Lower leg skin (tissue), 3 donors: ENCODE data around the gene VPS13D.

Experiments used
- CTCF ChIP-seq, 3 donors: fragments of 450-650 bp; IDR thresholded peaks; one replicate each; pipeline ENCODE4 v1.5.1; 2016; ENCODE audit warnings: antibody characterized with exemption in 3 of 3, mild to moderate bottlenecking in 3 of 3, moderate library complexity in 2 of 3
- POLR2A ChIP-seq, 2 donors: fragments of 450-650 bp; IDR thresholded peaks; one replicate each; pipeline ENCODE4 v1.6.1; 2016 to 2017; ENCODE audit warnings: antibody characterized with exemption in 2 of 2, mild to moderate bottlenecking in 1 of 2, moderate library complexity in 1 of 2

DNA sequence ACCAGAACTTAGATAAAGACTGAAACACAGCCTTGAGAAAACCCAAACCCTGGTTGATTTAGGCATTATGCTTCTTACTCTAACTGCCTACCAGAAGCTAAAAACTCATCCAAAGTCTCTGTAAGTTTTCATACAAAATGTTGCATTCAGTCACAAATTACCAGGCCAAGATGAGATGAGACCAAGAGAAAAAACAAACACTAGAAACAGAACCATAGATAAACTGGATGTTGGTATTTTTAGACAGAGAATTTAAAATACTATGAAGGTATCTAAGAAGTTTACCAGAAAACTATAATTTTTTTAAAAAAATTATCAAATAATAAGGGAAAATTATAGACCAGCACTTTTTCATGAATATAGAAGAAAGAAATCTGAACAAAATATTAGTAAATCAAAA, 180.5 kb downstream of the VPS13D start:
- TF ChIP-seq CTCF (IDR thresholded peaks at IDR 0.05) (no peak), POLR2A (IDR thresholded peaks at IDR 0.05) (no peak)
